Panc1 (cell line): ENCODE data around the gene GPR139. TPM values are rescaled to one million over a fixed set of nuclear protein-coding genes. Genes with fewer than 3 reads are reported as not detected.

ENCODE experiments used
- ATAC-seq: fragments of 200-7000 bp; cut with Tn5 transposase; 2 replicates; pipeline ENCODE4 v1.9.1; 2020; ENCODE audit warnings: mild to moderate bottlenecking, moderate library complexity
- BruUV-seq: library from RNA; stranded (reverse); fragments of 400-500 nt; replicated peaks from 2 replicates; lab custom pipeline; 2021; lab: Mats Ljungman, UMichigan
- CTCF ChIA-PET: fragments of 300-600 bp; sonication (Branson Sonifier 250); formaldehyde crosslinking; loops from one replicate; lab custom pipeline; 2022; ENCODE audit warnings: antibody characterized with exemption; lab: Charles Lee
- POLR2A ChIA-PET: fragments of 300-600 bp; sonication (Branson Sonifier 250); formaldehyde crosslinking; loops from one replicate; lab custom pipeline; 2022; ENCODE audit warnings: antibody characterized with exemption; lab: Charles Lee
- DNase-seq: peaks from one replicate; pipeline ENCODE4 v3.0.0-alpha.2; 2010; ENCODE audit warnings: low read depth, low spot score
- H3K27ac ChIP-seq: 2 replicates; pipeline ENCODE4 v1.5.1; 2011; ENCODE audit warnings: mild to moderate bottlenecking, low read length, inconsistent platforms
- H3K27me3 ChIP-seq: fragments of 200-500 bp; sonication (Bioruptor generic); 2 replicates; pipeline ENCODE4 v1.6.0; 2014; ENCODE audit warnings: low read length, inconsistent platforms; ENCODE audit not compliant: control insufficient read depth, insufficient read depth
- H3K36me3 ChIP-seq: fragments of 200-500 bp; sonication (Bioruptor generic); 2 replicates; pipeline ENCODE4 v1.5.1; 2014; ENCODE audit warnings: inconsistent platforms, mild to moderate bottlenecking, low read length, moderate library complexity; ENCODE audit not compliant: control insufficient read depth, insufficient read depth
- H3K4me1 ChIP-seq: 2 replicates; pipeline ENCODE4 v1.5.1; 2011; ENCODE audit warnings: inconsistent platforms, mild to moderate bottlenecking, low read length, moderate library complexity; ENCODE audit not compliant: control insufficient read depth, insufficient read depth
- H3K4me3 ChIP-seq, 2 experiments: 2 replicates each; pipeline ENCODE4 v1.5.1; 2011 to 2012; ENCODE audit warnings: low read depth in 2 of 2, low read length in 2 of 2, mild to moderate bottlenecking in 2 of 2, inconsistent platforms in 1 of 2, moderate library complexity in 1 of 2
- H3K9me3 ChIP-seq: fragments of 200-500 bp; sonication (Bioruptor generic); 2 replicates; pipeline ENCODE4 v1.5.1; 2014; ENCODE audit warnings: low read depth, mild to moderate bottlenecking, inconsistent platforms, low read length, moderate library complexity; ENCODE audit not compliant: control insufficient read depth, insufficient read depth
- CTCF ChIP-seq: fragments of 450-650 bp; IDR thresholded peaks from 2 replicates; pipeline ENCODE4 v1.5.1; 2017; ENCODE audit warnings: mild to moderate bottlenecking
- POLR2AphosphoS5 ChIP-seq: IDR thresholded peaks from 2 replicates; pipeline ENCODE4 v1.6.1; 2012; ENCODE audit warnings: mild to moderate bottlenecking, low read depth, low read length, moderate library complexity
- REST ChIP-seq, 2 experiments: IDR thresholded peaks; 2 replicates each; pipeline ENCODE4 v1.6.1; 2011 to 2012; ENCODE audit warnings: low read depth in 2 of 2, control low read depth in 1 of 2, low read length in 1 of 2, mild to moderate bottlenecking in 1 of 2, moderate library complexity in 1 of 2; ENCODE audit not compliant: insufficient read depth in 1 of 2
- SIN3A ChIP-seq: IDR thresholded peaks from 2 replicates; pipeline ENCODE4 v1.6.1; 2012; ENCODE audit warnings: low read depth, mild to moderate bottlenecking, low read length, moderate library complexity, borderline replicate concordance; ENCODE audit not compliant: insufficient read depth
- TCF7L2 ChIP-seq: IDR thresholded peaks from 2 replicates; pipeline ENCODE4 v1.6.1; 2011; ENCODE audit warnings: mild to moderate bottlenecking, low read depth, low read length, inconsistent platforms
- in situ Hi-C: cut with HindIII; loops from 2 replicates; pipeline ENCODE4 v1.10.0; 2016; ENCODE audit warnings: low sequenced_read_pairs, low pct_unique_long_range_greater_than_20kb
- intact Hi-C: fragments of 100-400 bp; cut with micrococcal nuclease; formaldehyde crosslinking; loops from one replicate; pipeline ENCODE4 v1.10.0; 2022; ENCODE audit not compliant: unreplicated experiment
- total RNA-seq: library from RNA; stranded (reverse); gene quantifications from one replicate; pipeline ENCODE4 v1.2.1, GENCODE V29; 2021; ENCODE audit not compliant: unreplicated experiment

The GPR139 gene
- total RNA-seq, 1 experiment from 2014 or later: not detected

GRCh38 chr16:20026361-20027072 is 47.2 kb downstream of the GPR139 start:
- ChIA-PET CTCF (no interaction called here), POLR2A (no interaction called here)
- Histone ChIP-seq H3K27me3 (peaks cover 20% of the 10 kb centered on the region), H3K36me3 (no peaks in the 10 kb centered on the region), H3K4me3 (no peak overlapping the region), H3K9me3 (no peaks in the 10 kb centered on the region), H3K4me1 (no peaks in the 10 kb centered on the region), H3K27ac (no peak overlapping the region)
- BruUV-seq: no TSS peak
- in situ Hi-C loops (no loop called here), intact Hi-C loops (no loop called here)
- TF ChIP-seq SIN3A: no peak
- no peak for TF ChIP-seq POLR2AphosphoS5
- ATAC-seq (no peak), DNase-seq (no peak)

GRCh38 chr16:20023190-20023589 is 50.5 kb downstream of the GPR139 start:
- H3K27ac ChIP-seq: no peak overlapping the region
- in situ Hi-C loops (no loop called here), intact Hi-C loops (no loop called here)
- no peaks in the 10 kb centered on the region for H3K36me3 ChIP-seq
- no peaks in the 10 kb centered on the region for H3K9me3 ChIP-seq
- H3K4me3 ChIP-seq: no peak overlapping the region
- ChIA-PET POLR2A (no interaction called here), CTCF (no interaction called here)
- TF ChIP-seq TCF7L2 (no peak), REST (IDR thresholded peaks at IDR 0.05; ENCODE audit: insufficient read depth in 1 of 2, low read depth in 2 of 2, low read length in 1 of 2) (peak; percentile 81 to 94; a peak in 3 of 4 replicates)
- no TSS peak for BruUV-seq
- ATAC-seq: no peak
- H3K4me1 ChIP-seq: no peaks in the 10 kb centered on the region
- H3K27me3 ChIP-seq: peaks cover 7% of the 10 kb centered on the region
- no peak for DNase-seq

- POLR2A ChIA-PET: no interaction called here
- no peaks in the 10 kb centered on the region for H3K36me3 ChIP-seq
- no peaks in the 10 kb centered on the region for H3K4me1 ChIP-seq
- H3K9me3 ChIP-seq: no peaks in the 10 kb centered on the region
- 0 out of 2 replicates have a peak, but pooled peaks cover 6% of the 10 kb centered on the region for H3K27me3 ChIP-seq
- in situ Hi-C loops: no loop called here
- DNase-seq (no peak), ATAC-seq (no peak)
- no TSS peak for BruUV-seq
- CTCF ChIA-PET: no interaction called here
- no peak overlapping the region for H3K27ac ChIP-seq
- intact Hi-C loops: no loop called here
- TF ChIP-seq CTCF (no peak), TCF7L2 (no peak), POLR2AphosphoS5 (no peak), SIN3A (no peak)
- no peak overlapping the region for H3K4me3 ChIP-seq
Observed at GRCh38 chr16:20020976-20021375, 52.7 kb downstream of the GPR139 start.
